GM18868 (cell line): ENCODE measurements around the gene EXD3.
"Not testable (repeated sequence)": the region's sequence is repeated elsewhere in the genome, so short reads cannot be mapped to it uniquely, and the experiment has no call there.

ENCODE experiments used
- ATAC-seq: cut with Tn5 transposase; IDR thresholded peaks from one replicate; pipeline ENCODE4 v1.9.1; 2021; ENCODE audit warnings: mild to moderate bottlenecking, moderate library complexity; ENCODE audit not compliant: unreplicated experiment

Gene EXD3

GRCh38 chr9:137383081-137383783 is 39.7 kb downstream of the EXD3 start:
- ATAC-seq: no peak

- ATAC-seq: no peak
Measured at GRCh38 chr9:137382444-137383080, 40.4 kb downstream of the EXD3 start.

GRCh38 chr9:137381501-137382443 is 41.2 kb downstream of the EXD3 start:
- no peak for ATAC-seq

GRCh38 chr9:137380606-137381005 is 42.4 kb downstream of the EXD3 start:
- ATAC-seq: no peak

GRCh38 chr9:137380171-137380570 is 42.8 kb downstream of the EXD3 start:
- ATAC-seq: no peak

GRCh38 chr9:137379761-137380161 is 43.2 kb downstream of the EXD3 start:
- no peak for ATAC-seq

GRCh38 chr9:137378688-137379410 is 44.1 kb downstream of the EXD3 start:
- ATAC-seq: not testable (repeated sequence)

GRCh38 chr9:137376386-137376785 is 46.6 kb downstream of the EXD3 start:
- ATAC-seq: no peak

GRCh38 chr9:137375321-137376058 is 47.5 kb downstream of the EXD3 start:
- ATAC-seq: no peak

- ATAC-seq: no peak
Measured at GRCh38 chr9:137374131-137374845, 48.7 kb downstream of the EXD3 start.

GRCh38 chr9:137373611-137373980 is 49.4 kb downstream of the EXD3 start:
- no peak for ATAC-seq

- no peak for ATAC-seq
Measured at GRCh38 chr9:137372693-137373610, 50.0 kb downstream of the EXD3 start.

- ATAC-seq: no peak
Measured at GRCh38 chr9:137371946-137372651, 50.9 kb downstream of the EXD3 start.

- no peak for ATAC-seq
Measured at GRCh38 chr9:137371521-137371941, 51.4 kb downstream of the EXD3 start.

- no peak for ATAC-seq
Measured at GRCh38 chr9:137370865-137371520, 52.0 kb downstream of the EXD3 start.

- ATAC-seq: no peak
Measured at GRCh38 chr9:137369911-137370764, 52.8 kb downstream of the EXD3 start.
